Measurements from ENCODE around the gene PSMD1.
A peak's percentile ranks its signal among the peaks of the same experiment; 100 is the strongest.

PSMD1 gene

GRCh38 chr2:231036131-231036530 is 20.5 kb upstream of the PSMD1 start:
- no peak for DNase-seq (ENCODE audit: low spot score)

- no peak for DNase-seq (ENCODE audit: low spot score)
Observed at GRCh38 chr2:231036578-231037106, 20.0 kb upstream of the PSMD1 start.

GRCh38 chr2:231037202-231037730 is 19.4 kb upstream of the PSMD1 start, which contains the start of gene C2orf72:
Gene C2orf72 (plus strand): TSS chr2:231037523. CDS start chr2:231037566, 43 bp downstream.
- DNase-seq (ENCODE audit: low spot score) = peak; percentile 11

DNA sequence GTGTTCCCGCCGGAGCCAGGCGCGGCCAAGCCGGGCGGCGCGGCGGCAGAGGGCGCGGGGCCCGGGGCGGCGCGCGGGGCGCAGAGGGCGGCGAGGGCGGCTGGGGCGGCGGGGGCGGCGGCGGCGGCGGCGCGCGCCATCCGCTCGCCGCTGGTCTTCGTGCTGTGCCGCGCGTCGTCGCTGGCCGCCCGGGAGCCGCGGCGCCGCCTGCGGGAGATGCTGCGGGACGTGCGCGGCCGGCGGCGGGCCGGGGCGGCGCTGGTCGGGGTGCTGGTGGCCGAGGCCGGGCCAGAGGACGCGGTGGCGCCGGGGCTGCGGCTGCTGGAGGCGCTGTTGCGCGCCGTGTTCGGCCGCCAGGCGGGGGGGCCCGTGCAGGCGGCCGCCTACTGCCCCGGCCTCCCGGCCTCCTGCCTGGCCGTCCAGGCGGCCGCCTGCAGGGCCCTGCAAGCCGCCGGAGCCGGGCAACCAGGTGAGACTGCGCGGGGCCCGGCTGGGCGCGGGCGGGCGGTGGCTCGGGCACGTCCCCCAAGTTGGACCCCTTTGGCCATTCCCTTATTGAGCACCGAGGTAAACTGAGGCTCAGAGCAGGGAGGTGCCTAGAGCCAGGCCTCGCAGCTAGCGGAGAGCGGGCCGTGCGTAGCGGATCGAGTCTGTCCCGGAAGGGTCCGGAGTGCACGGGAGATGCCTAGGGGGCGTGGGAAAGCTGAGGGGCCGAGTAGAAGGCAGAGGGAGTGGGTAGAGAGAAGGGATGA is 18.8 kb upstream of the PSMD1 start:
- peak; percentile 33 for DNase-seq (ENCODE audit: low spot score)

DNA sequence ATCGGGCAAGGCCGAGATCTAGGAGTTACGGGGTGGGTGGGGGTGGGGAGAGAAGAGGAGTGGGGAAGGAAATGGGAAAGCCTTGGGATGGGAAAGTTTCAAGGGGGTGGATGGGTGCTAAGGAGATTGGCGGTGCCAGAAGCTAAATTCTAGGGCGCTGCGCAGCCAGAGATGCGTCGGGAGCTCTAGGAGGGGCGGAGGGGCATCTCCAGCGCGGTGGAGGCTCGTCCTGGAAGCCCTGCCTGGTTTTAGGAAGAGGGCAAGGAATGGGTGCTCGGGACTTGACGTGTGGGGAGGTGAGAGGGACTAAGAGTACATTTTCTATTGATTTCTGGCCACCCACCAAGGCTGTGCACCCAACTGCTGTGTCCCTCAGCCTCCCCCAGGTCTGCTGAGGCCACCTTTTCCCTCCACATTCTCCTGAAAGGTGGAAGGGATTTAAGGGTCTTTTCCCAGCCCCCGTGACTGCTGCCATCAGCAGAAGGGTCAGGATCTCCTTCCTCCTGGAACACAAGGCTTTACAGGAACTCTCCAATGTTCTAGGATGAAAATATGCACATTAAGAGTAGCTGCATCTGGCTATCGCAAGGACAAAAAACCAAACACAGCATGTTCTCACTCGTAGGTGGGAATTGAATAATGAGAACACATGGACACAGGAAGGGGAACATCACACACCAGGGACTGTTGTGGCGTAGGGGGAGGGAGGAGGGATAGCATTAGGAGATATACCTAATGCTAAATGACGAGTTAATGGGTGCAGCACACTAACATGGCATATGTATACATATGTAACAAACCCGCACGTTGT is 18.0 kb upstream of the PSMD1 start:
- no peak for DNase-seq (ENCODE audit: low spot score)

DNA sequence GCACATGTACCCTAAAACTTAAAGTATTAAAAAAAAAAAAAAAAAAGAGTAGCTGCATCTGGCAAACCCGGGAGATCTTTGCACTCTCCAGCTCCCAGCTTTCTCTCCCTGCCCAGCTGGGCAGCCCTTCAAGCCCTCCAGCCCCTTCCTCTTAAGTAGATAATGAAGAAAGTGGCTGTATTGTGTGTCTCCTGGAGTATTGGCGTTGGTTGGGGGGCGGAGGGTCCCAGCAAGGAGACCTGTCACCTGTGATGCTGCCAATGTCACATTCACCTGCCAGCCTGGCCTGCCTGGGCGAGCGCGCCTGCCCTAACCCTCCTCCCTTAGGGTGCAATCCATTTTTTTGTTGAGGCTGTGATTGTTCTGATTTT is 17.4 kb upstream of the PSMD1 start:
- DNase-seq (ENCODE audit: low spot score) = no peak

GRCh38 chr2:231039821-231040364 is 16.8 kb upstream of the PSMD1 start:
- DNase-seq (ENCODE audit: low spot score) = no peak

- no peak for DNase-seq (ENCODE audit: low spot score)
Observed at GRCh38 chr2:231041061-231041689, 15.5 kb upstream of the PSMD1 start.

DNA sequence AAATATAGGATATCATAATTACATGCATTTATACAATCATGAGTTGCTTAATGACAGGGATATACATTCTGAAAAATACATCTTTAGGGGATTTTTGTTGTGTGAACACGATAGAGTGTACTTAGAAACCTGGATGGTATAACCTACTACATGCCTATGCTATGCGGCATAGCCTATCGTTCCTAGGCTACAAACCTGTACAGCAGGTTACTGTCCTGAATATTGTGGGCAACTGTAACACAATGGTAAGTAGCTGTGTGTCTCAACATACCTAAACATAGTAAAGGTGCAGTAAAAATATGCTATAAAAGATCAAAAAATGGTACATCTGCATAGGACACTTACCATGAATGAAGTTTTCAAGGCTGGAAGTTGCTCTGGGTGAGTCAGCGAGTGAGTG is 12.9 kb upstream of the PSMD1 start:
- DNase-seq (ENCODE audit: low spot score) = no peak

GRCh38 chr2:231046916-231047273 is 9.8 kb upstream of the PSMD1 start:
- DNase-seq (ENCODE audit: low spot score) = no peak

DNA sequence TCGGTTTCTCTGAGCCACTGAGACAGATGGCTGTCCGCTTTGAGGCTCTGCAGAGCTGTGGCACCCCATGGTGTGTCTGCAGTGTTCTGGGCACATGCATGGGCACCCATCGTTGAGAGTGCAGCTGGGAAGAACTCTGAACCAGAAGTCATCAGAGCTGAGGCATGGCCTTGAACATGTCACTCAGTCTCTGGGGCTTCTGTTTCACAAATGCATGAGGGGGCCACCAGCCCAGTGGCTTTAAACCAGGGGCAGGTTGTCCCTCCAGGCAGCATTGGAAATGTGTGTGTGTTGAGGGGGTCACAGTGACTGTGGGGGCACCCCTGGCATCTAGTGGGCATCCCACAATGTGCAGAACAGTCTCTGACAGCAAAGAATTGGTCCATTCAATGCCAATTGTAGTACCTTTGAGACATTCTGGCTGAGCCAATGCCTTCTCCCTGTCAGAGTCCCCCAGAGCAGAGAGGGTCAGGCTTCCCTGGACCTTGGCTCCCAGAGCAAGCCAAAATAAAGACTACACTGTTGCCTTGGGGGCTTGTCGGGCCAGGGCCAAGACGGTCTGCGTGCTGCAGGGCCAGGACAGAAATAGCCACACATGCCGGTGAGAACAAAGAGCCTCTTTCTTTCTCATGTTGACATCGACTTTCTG is 9.3 kb upstream of the PSMD1 start:
- no peak for DNase-seq (ENCODE audit: low spot score)

DNA sequence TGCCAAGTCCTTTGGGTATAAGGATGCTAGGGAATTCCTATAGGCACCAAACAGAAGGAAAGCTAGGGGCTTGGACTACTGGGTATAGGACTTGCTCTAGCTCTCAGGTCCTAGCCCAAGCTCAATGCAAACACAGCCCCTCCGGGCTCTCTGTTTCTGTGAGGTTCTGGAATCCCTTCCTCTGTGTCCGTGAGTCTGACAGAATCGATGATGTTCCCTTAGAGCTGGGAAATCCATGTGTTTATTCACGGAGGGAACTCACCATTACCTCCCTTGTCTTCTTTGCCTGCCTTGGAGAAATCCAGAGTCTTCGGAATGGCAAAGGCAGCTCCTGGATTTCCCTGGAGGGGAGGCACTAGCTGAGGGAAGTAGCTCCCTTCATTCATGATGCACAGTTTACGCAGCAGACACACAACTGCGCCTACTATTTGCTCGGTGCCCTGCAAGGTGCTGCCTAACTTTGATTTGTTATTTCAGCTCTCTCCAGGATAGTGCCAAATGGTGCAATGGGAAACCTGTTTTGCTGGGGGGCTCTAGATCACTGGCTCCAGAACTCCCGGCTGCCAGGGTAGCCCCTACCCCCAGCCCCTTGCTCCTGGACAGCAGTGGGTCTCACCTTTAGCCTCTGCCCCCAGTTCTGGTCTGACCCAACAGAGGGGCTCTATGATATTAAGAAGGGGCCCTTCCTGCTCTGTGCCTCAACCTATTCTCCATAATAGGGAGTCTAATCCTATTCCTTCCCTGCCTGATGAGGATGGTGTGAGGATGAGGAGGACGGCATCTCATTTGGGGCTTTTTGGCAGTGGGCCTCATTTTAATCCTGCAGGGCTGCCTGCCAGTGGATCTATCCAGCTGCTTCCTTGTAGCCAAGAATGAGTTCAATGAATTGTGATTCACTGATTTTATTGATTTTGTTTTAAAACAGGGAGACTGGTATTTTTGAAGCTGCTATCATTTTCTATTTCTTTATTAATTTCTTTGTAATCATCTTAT is 8.4 kb upstream of the PSMD1 start:
- DNase-seq (ENCODE audit: low spot score) = no peak

DNA sequence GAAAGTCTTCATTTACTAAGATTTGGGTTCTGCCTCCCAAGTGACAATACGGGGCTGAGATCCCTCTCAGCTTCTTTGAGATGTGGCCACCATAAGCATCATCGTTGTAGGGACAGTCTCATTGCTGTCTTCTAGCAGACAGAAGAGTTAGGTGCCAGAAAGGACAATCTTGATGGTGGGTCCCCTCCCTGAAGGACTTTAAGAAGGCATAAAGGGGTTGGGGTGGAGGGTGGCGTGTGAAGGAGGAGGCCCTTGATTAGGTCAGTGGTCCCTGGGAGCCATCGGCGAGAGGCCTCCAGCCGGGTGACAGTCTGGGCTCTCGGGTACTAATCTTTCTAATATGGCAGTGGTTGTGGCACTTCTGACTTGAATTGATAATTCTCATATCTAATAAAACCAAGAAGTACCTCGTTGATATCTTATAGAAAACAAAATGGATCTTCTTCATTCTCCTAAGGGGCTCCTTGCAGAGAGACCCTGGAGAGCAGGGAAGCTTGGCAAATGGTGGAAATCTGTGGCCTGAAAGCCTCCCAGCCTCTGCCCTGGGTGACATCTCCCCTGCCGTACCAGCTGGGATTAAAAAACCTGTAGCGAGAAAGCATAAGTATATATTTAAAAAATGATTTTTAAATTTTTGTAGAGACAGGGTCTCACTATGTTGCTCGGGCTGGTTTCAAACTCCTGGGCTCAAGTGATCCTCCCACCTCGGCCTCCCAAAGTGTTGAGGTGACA is 7.2 kb upstream of the PSMD1 start:
- no peak for DNase-seq (ENCODE audit: low spot score)

DNA sequence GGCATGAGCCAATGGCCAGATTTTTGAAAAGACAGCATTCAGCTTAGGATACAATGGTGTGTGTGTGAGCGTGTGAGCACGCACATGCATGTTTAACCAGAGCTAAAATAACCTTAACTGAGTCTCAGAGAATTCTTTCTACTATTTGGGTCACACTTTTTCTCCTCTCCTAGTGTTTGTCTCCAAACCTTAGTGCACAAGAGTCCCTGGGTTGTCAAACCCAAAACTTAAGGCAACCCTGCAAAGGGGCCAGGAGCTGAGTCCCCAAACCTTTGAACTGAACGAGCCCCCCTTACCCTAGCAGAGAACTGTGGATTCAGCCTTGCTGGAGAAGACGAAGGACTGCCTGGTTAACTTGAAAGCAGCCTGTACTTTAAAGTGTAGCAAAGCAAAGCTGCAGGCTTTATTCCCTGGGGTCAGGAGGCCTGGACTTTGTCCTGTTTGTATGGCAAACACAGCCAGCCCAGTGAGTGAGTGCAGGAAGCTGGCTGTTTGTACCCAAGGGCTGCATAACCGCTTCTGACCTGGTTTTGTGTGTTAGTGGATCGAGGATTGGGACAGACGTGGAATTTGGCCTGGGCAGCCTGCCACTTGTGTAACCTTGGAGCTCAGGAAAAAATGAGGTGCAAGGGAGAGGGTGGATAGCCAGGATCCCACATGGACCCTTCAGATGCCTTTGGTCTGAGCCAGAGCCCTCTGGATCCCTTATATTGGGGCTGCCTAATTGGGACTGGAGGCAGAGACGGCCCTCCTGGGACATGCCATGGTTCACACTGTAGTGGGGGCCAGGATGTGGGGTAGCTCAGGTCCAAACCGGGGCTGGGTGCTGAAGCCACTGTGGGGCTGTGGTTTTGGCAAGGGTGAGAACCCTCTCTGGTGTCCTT is 6.4 kb upstream of the PSMD1 start:
- DNase-seq (ENCODE audit: low spot score) = no peak

GRCh38 chr2:231051116-231051515 is 5.6 kb upstream of the PSMD1 start:
- no peak for DNase-seq (ENCODE audit: low spot score)

DNA sequence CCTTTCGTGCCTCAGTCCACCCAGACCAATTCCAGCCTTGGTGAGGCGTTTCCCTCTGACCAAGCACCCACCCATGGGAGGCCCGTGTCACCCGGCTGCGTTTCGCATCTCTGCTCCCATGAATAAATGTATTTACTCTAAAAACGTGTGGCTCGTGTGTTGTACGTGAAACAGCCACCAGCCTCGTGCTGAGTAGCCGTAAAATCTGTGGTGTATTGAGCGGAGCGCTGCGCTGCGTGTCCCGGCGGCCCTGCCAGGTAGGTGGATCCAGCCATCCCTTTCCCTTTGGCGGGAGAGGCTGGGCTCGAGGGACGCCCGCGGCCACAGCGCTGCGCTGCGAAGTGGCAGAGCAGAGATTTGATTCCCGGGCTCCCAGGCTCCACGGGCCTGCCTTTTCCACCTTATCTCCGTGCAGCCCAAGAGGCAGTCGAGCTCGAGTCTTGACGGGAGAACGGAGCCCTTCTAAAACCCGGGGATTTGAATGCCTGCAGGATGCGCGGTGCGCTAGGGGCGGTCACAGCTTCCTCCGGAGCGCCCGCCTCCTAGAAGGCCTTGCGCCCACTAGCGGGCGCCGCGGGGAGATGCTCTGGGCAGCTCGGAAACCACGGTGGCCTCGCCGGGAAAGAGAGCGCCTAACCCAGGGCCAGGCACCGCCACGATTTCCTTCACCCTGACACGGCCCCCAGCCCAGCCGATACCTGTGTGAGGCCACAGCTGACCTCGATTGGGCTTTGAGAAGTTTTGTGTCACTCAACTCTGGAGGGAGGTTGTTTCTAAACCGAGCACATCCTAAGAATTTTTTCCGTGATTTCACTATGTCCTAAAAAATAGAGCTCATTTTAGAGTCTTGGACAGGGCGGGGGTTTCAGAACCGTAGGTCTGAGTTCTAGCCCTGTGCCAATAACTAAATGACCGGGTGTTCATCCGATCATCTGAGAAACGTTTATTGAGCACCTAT is 3.9 kb upstream of the PSMD1 start:
- DNase-seq (ENCODE audit: low spot score) = peak; percentile 88

DNA sequence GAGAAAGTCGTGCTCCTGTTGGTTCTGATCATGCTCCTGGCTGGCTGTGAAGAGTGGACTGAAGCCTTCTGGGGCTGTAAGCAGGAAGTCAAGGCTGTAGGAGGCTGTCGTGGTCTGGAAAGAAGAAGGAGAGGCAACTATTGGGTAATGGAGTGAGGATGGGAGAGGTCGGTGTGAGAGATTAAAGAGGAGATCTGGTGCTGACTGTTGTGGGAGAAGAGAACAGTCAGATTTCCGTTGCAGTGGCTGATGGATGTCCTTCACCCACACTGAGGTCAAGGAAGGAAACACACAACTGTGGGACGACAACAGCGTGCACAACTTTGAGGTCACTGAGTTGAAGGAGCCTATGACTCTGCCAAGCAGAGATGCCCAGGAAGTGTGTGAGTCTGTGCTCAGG is 2.8 kb upstream of the PSMD1 start:
- no peak for DNase-seq (ENCODE audit: low spot score)

DNA sequence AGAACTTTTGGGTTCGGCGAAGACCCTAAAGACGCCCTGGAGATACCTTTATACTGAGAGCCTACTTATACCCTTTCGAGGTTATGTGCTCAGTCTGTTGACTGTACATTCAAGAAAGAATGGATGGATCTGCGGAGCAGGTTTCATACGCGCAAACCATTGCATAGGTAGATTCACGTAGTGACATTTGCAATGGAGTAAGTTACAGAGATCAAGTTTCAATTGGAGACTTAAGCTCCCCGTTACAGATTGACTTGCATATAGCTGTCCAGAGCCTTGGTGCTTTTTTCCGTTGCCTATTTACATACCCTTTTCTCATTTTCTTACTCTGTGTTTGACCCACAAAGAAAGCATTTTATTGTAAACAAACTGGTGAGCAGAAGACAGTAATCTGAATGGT is 923 bp downstream of the PSMD1 start:
- DNase-seq (ENCODE audit: low spot score) = no peak
